Skeletal muscle satellite cell (primary cell): ENCODE data around the gene STXBP5.

Experiments used
- H3K27me3 ChIP-seq: 2 replicates; pipeline ENCODE4 v1.7.0; 2013; ENCODE audit warnings: low read length; ENCODE audit not compliant: control insufficient read depth, insufficient read depth
- H3K36me3 ChIP-seq: 2 replicates; pipeline ENCODE4 v1.7.0; 2013; ENCODE audit warnings: mild to moderate bottlenecking, control low read depth, low read length; ENCODE audit not compliant: insufficient read depth
- H3K4me1 ChIP-seq: 2 replicates; pipeline ENCODE4 v1.7.0; 2013; ENCODE audit warnings: low read length; ENCODE audit not compliant: control insufficient read depth, insufficient read depth
- H3K4me2 ChIP-seq: 2 replicates; pipeline ENCODE4 v1.7.0; 2013; ENCODE audit warnings: mild to moderate bottlenecking, low read length
- H3K4me3 ChIP-seq: 2 replicates; pipeline ENCODE4 v1.7.0; 2013; ENCODE audit warnings: low read length
- H3K9ac ChIP-seq: 2 replicates; pipeline ENCODE4 v1.7.0; 2013; ENCODE audit warnings: mild to moderate bottlenecking, low read depth, low read length, moderate library complexity
- H3K9me3 ChIP-seq: replicated peaks from 2 replicates; pipeline ENCODE4 v1.7.0; 2013; ENCODE audit warnings: mild to moderate bottlenecking, control low read depth, low read length

STXBP5 gene

GRCh38 chr6:147166360-147166944 lies 37.8 kb upstream of the STXBP5 start:
- Histone ChIP-seq H3K27me3 (no peaks in the 10 kb centered on the region), H3K9me3 (no peaks in the 10 kb centered on the region), H3K36me3 (no peaks in the 10 kb centered on the region), H3K4me3 (no peak overlapping the region), H3K4me2 (peak overlapping the region; percentile 1), H3K9ac (peak overlapping the region; percentile 8), H3K4me1 (peaks cover 59% of the 10 kb centered on the region)

GRCh38 chr6:147166992-147167391 lies 37.2 kb upstream of the STXBP5 start:
- Histone ChIP-seq H3K4me2 (peak overlapping the region; percentile 53), H3K27me3 (no peaks in the 10 kb centered on the region), H3K9me3 (no peaks in the 10 kb centered on the region), H3K36me3 (no peaks in the 10 kb centered on the region), H3K4me1 (peaks cover 56% of the 10 kb centered on the region), H3K9ac (peak overlapping the region; percentile 65), H3K4me3 (no peak overlapping the region)

- H3K9me3 ChIP-seq: no peaks in the 10 kb centered on the region
- H3K4me3 ChIP-seq: peak overlapping the region; percentile 34
- no peaks in the 10 kb centered on the region for H3K27me3 ChIP-seq
- H3K4me1 ChIP-seq: peaks cover 55% of the 10 kb centered on the region
- peak overlapping the region; percentile 65 for H3K9ac ChIP-seq
- no peaks in the 10 kb centered on the region for H3K36me3 ChIP-seq
- peak overlapping the region; percentile 53 for H3K4me2 ChIP-seq
Observed at GRCh38 chr6:147167576-147168461, 36.4 kb upstream of the STXBP5 start.

DNA sequence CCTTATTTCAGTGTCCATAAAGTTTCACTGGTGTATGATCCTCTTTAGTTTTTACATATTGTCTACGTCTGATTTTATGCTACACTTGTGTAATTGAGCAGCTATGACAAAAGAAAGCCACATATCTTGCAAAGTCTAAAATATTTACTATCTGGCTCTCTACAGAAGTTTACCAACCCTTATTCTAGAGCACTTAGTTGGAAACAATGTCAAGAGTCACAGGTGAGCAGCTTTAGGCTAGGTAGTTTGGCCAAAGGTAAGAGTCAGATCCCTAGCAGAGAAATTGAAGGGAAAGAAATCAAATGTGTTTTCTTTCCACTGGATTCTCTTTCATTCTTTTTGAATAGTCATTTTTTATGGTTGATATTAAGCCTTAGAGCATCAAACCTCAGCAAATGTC lies 34.7 kb upstream of the STXBP5 start:
- Histone ChIP-seq H3K9me3 (no peaks in the 10 kb centered on the region), H3K27me3 (no peaks in the 10 kb centered on the region), H3K9ac (peak overlapping the region; percentile 68), H3K4me2 (no peak overlapping the region), H3K4me1 (peaks cover 72% of the 10 kb centered on the region), H3K4me3 (no peak overlapping the region), H3K36me3 (no peaks in the 10 kb centered on the region)

GRCh38 chr6:147170269-147170668 lies 33.9 kb upstream of the STXBP5 start:
- Histone ChIP-seq H3K4me3 (no peak overlapping the region), H3K4me2 (peak overlapping the region; percentile 41), H3K27me3 (no peaks in the 10 kb centered on the region), H3K9ac (peak overlapping the region; percentile 69), H3K9me3 (no peaks in the 10 kb centered on the region), H3K4me1 (peaks cover 73% of the 10 kb centered on the region), H3K36me3 (no peaks in the 10 kb centered on the region)

- no peak overlapping the region for H3K4me2 ChIP-seq
- H3K27me3 ChIP-seq: no peaks in the 10 kb centered on the region
- peaks cover 66% of the 10 kb centered on the region for H3K4me1 ChIP-seq
- no peak overlapping the region for H3K9ac ChIP-seq
- no peaks in the 10 kb centered on the region for H3K9me3 ChIP-seq
- H3K36me3 ChIP-seq: no peaks in the 10 kb centered on the region
- no peak overlapping the region for H3K4me3 ChIP-seq
Observed at GRCh38 chr6:147173140-147173539, 31.1 kb upstream of the STXBP5 start.

DNA sequence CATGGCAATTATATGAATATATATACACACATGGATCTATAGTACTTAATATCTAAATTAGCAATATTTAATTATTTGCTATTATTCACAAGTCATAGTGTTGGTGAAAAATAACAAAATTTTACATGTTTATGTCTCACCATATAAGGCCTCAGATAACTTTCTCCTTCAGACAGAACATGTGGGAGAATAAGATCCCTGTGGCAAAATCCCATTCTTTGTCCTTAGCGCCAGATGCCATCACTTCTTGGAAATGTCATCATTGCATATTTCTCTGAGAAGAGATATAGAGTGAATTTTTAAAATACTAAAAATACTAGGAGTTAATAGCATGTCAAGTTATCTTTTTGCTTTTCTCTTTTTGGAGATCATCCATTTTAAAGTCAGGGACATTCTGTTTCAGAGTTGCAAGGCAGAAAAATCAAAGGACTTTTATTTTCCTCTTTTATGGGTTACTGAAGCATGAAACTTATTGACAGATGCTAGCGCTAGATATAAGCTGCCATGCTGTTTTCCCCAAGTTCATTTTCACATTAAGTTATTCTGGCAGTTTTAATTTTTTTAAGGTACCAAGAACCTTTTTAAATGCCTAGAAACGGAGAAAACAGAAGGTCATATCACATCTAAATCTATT lies 30.4 kb upstream of the STXBP5 start:
- Histone ChIP-seq H3K27me3 (no peaks in the 10 kb centered on the region), H3K4me3 (no peak overlapping the region), H3K36me3 (no peaks in the 10 kb centered on the region), H3K4me1 (peaks cover 60% of the 10 kb centered on the region), H3K4me2 (no peak overlapping the region), H3K9ac (no peak overlapping the region), H3K9me3 (no peaks in the 10 kb centered on the region)

- H3K9me3 ChIP-seq: no peaks in the 10 kb centered on the region
- H3K4me1 ChIP-seq: peaks cover 33% of the 10 kb centered on the region
- H3K27me3 ChIP-seq: no peaks in the 10 kb centered on the region
- no peak overlapping the region for H3K9ac ChIP-seq
- no peaks in the 10 kb centered on the region for H3K36me3 ChIP-seq
- H3K4me2 ChIP-seq: no peak overlapping the region
- no peak overlapping the region for H3K4me3 ChIP-seq
Observed at GRCh38 chr6:147176795-147177194, 27.4 kb upstream of the STXBP5 start.

- peaks cover 33% of the 10 kb centered on the region for H3K4me1 ChIP-seq
- H3K27me3 ChIP-seq: no peaks in the 10 kb centered on the region
- no peak overlapping the region for H3K4me3 ChIP-seq
- H3K9me3 ChIP-seq: no peaks in the 10 kb centered on the region
- no peak overlapping the region for H3K9ac ChIP-seq
- no peak overlapping the region for H3K4me2 ChIP-seq
- no peaks in the 10 kb centered on the region for H3K36me3 ChIP-seq
Observed at GRCh38 chr6:147177286-147177685, 26.9 kb upstream of the STXBP5 start.

DNA sequence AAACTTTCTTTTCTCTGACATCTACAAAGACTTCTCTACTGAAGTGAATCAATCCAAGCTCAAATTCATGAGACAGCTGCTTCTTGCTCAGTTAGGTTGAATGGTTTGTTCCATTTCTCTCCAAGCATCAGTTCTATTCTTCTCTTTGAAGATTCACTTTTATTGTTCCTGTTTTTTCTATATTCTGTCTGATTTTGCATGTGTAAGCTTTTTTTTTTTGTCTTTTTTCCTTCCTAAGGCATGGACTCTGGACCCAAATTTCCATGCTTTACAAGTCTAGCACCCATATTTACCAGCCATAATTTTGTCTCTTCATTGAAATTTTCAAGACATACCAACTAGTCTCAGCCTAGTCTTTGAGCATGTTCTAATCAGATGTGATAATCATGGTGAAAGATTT lies 25.9 kb upstream of the STXBP5 start:
- Histone ChIP-seq H3K4me2 (no peak overlapping the region), H3K27me3 (no peaks in the 10 kb centered on the region), H3K4me1 (peaks cover 25% of the 10 kb centered on the region), H3K4me3 (no peak overlapping the region), H3K9ac (no peak overlapping the region), H3K36me3 (no peaks in the 10 kb centered on the region), H3K9me3 (no peaks in the 10 kb centered on the region)

GRCh38 chr6:147179809-147180208 lies 24.4 kb upstream of the STXBP5 start:
- Histone ChIP-seq H3K36me3 (no peaks in the 10 kb centered on the region), H3K27me3 (no peaks in the 10 kb centered on the region), H3K4me1 (peaks cover 13% of the 10 kb centered on the region)

More at GRCh38 chr6:147179809-147180208, 24.4 kb upstream of the STXBP5 start:
- H3K4me3 ChIP-seq: no peak overlapping the region
- H3K4me2 ChIP-seq: no peak overlapping the region
- no peak overlapping the region for H3K9ac ChIP-seq
- H3K9me3 ChIP-seq: no peaks in the 10 kb centered on the region
